IMR-90 (cell line): ENCODE data around the gene TOMM6. TPM values are rescaled to one million over a fixed set of nuclear protein-coding genes. Genes with fewer than 3 reads are reported as not detected.
A peak's percentile ranks its signal among the peaks of the same experiment; 100 is the strongest.

Source experiments
- ATAC-seq: fragments of 200-7000 bp; cut with Tn5 transposase; 2 replicates; pipeline ENCODE4 v1.9.1; 2020; ENCODE audit warnings: low read depth, mild to moderate bottlenecking, moderate library complexity
- BruUV-seq: library from RNA; stranded (reverse); fragments of 400-500 nt; replicated peaks from 2 replicates; lab custom pipeline; 2021; lab: Mats Ljungman, UMichigan
- CTCF ChIA-PET: fragments of 300-600 bp; formaldehyde crosslinking; extraction: SDS; loops from one replicate; lab custom pipeline; 2021; ENCODE audit warnings: antibody characterized with exemption; lab: Yijun Ruan, JAX
- POLR2A ChIA-PET: fragments of 300-600 bp; sonication (Branson Sonifier 250); formaldehyde crosslinking; loops from one replicate; lab custom pipeline; 2022; ENCODE audit warnings: antibody characterized with exemption; ENCODE audit not compliant: unreplicated experiment; lab: Charles Lee
- DNase-seq: peaks from one replicate; pipeline ENCODE4 v3.0.0; 2013
- H2AFZ ChIP-seq: replicated peaks from 2 replicates; pipeline ENCODE3; 2013; ENCODE audit warnings: low read length, mild to moderate bottlenecking; ENCODE audit not compliant: poor library complexity
- H2AK5ac ChIP-seq: 2 replicates; pipeline ENCODE4 v1.6.1; 2013; ENCODE audit warnings: low read depth, low read length, inconsistent platforms
- H2AK9ac ChIP-seq: replicated peaks from 2 replicates; pipeline ENCODE3; 2013; ENCODE audit warnings: mild to moderate bottlenecking, low read depth, low read length, moderate library complexity; ENCODE audit not compliant: poor library complexity
- H2BK120ac ChIP-seq: 2 replicates; pipeline ENCODE4 v1.6.1; 2013; ENCODE audit warnings: low read depth, low read length, inconsistent platforms
- H2BK15ac ChIP-seq: 3 replicates; pipeline ENCODE4 v1.6.1; 2013; ENCODE audit warnings: low read depth, low read length, inconsistent platforms
- H2BK20ac ChIP-seq: 2 replicates; pipeline ENCODE4 v1.6.1; 2013; ENCODE audit warnings: low read depth, mild to moderate bottlenecking, inconsistent platforms, low read length, moderate library complexity
- H2BK5ac ChIP-seq: 2 replicates; pipeline ENCODE4 v1.6.1; 2013; ENCODE audit warnings: mild to moderate bottlenecking, low read depth, low read length, inconsistent platforms; ENCODE audit not compliant: poor library complexity, severe bottlenecking
- H3K14ac ChIP-seq: replicated peaks from 2 replicates; pipeline ENCODE4 v1.6.1; 2013; ENCODE audit warnings: low read depth, low read length, inconsistent platforms
- H3K18ac ChIP-seq: 2 replicates; pipeline ENCODE4 v1.6.1; 2013; ENCODE audit warnings: low read depth, low read length, control low read depth
- H3K23ac ChIP-seq: 2 replicates; pipeline ENCODE4 v1.6.1; 2013; ENCODE audit warnings: low read depth, low read length, inconsistent platforms
- H3K27ac ChIP-seq: 2 replicates; pipeline ENCODE4 v1.5.1; 2013; ENCODE audit warnings: mild to moderate bottlenecking, control low read depth, low read length; ENCODE audit not compliant: insufficient read depth
- H3K27me3 ChIP-seq: 2 replicates; pipeline ENCODE4 v1.6.1; 2013; ENCODE audit warnings: low read length; ENCODE audit not compliant: control insufficient read depth, insufficient read depth
- H3K36me3 ChIP-seq: 2 replicates; pipeline ENCODE4 v1.6.1; 2013; ENCODE audit warnings: low read length, mixed read lengths; ENCODE audit not compliant: control insufficient read depth, insufficient read depth
- H3K4ac ChIP-seq: 2 replicates; pipeline ENCODE4 v1.6.1; 2013; ENCODE audit warnings: low read depth, low read length, inconsistent platforms
- H3K4me1 ChIP-seq: 2 replicates; pipeline ENCODE4 v1.6.1; 2013; ENCODE audit warnings: low read length, mixed read lengths; ENCODE audit not compliant: control insufficient read depth, insufficient read depth
- H3K4me2 ChIP-seq: 2 replicates; pipeline ENCODE4 v1.6.1; 2013; ENCODE audit warnings: low read depth, mild to moderate bottlenecking, control low read depth, low read length, moderate library complexity
- H3K4me3 ChIP-seq: 2 replicates; pipeline ENCODE4 v1.5.1; 2013; ENCODE audit warnings: low read depth, mild to moderate bottlenecking, control low read depth, low read length, moderate library complexity; ENCODE audit not compliant: insufficient read depth
- H3K56ac ChIP-seq: 2 replicates; pipeline ENCODE4 v1.6.1; 2013; ENCODE audit warnings: low read length, inconsistent platforms; ENCODE audit not compliant: insufficient read depth; ENCODE audit errors: extremely low read depth
- H3K79me1 ChIP-seq, 2 experiments: 2 replicates each; pipeline ENCODE4 v1.6.1; 2013; ENCODE audit warnings: low read length in 2 of 2, inconsistent platforms in 1 of 2, low read depth in 1 of 2
- H3K9ac ChIP-seq: 2 replicates; pipeline ENCODE4 v1.6.1; 2013; ENCODE audit warnings: low read depth, low read length, control low read depth
- H3K9me1 ChIP-seq: 2 replicates; pipeline ENCODE4 v1.6.1; 2013; ENCODE audit warnings: low read length, inconsistent platforms; ENCODE audit not compliant: insufficient read depth
- H3K9me3 ChIP-seq: 2 replicates; pipeline ENCODE4 v1.6.1; 2013; ENCODE audit warnings: low read length; ENCODE audit not compliant: control insufficient read depth, insufficient read depth
- H4K20me1 ChIP-seq: 2 replicates; pipeline ENCODE4 v1.6.1; 2013; ENCODE audit warnings: low read length, inconsistent platforms; ENCODE audit not compliant: insufficient read depth
- H4K5ac ChIP-seq: 2 replicates; pipeline ENCODE4 v1.6.1; 2013; ENCODE audit warnings: mild to moderate bottlenecking, low read depth, low read length, control low read depth
- H4K8ac ChIP-seq, 2 experiments: 2 replicates each; pipeline ENCODE4 v1.6.1; 2013; ENCODE audit warnings: low read depth in 2 of 2, low read length in 2 of 2, control low read depth in 1 of 2, inconsistent platforms in 1 of 2
- H4K91ac ChIP-seq: 2 replicates; pipeline ENCODE4 v1.6.1; 2013; ENCODE audit warnings: low read depth, low read length, inconsistent platforms; ENCODE audit not compliant: insufficient read depth
- CEBPB ChIP-seq: IDR thresholded peaks from 2 replicates; pipeline ENCODE4 v1.6.1; 2012; ENCODE audit warnings: low read depth, low read length, improper control_type of control experiment
- CHD1 ChIP-seq: IDR thresholded peaks from 2 replicates; pipeline ENCODE4 v1.6.1; 2012; ENCODE audit warnings: low read depth, low read length, improper control_type of control experiment
- FOS ChIP-seq: fragments of 150-350 bp; IDR thresholded peaks from 2 replicates; pipeline ENCODE4 v1.6.1; 2016; ENCODE audit warnings: low read depth, low read length
- WGBS, 2 experiments: methylation state at CpG; one replicate each; pipeline versions ENCODE4 v1.1.5 to v1.1.7; 2013; ENCODE audit warnings: missing lambda C conversion rate in 2 of 2; ENCODE audit not compliant: insufficient read length in 1 of 2; ENCODE audit errors: extremely low coverage in 2 of 2; 5-methylcytosine and 5-hydroxymethylcytosine counted together
- dilution Hi-C: fragments of 300-500 bp; cut with HindIII; formaldehyde crosslinking; loops from one replicate; pipeline ENCODE4 v1.14.3; 2018; ENCODE audit warnings: low sequenced_read_pairs; ENCODE audit not compliant: unreplicated experiment
- in situ Hi-C: fragments of 300-500 bp; cut with MboI; formaldehyde crosslinking; loops from 3 replicates; pipeline ENCODE4 v1.14.3; 2019; ENCODE audit warnings: low sequenced_read_pairs, inconsistent platforms, mixed read lengths
- intact Hi-C: fragments of 100-400 bp; cut with micrococcal nuclease; formaldehyde crosslinking; loops from 2 replicates; pipeline ENCODE4 v1.10.0; 2022
- polyA plus RNA-seq, 3 experiments: library from polyadenylated mRNA; depleted of rRNA; stranded (reverse); fragments of >200 nt; gene quantifications; 2 replicates each; pipeline ENCODE4 v1.2.3, GENCODE V29; 2012; ENCODE audit warnings: low replicate concordance in 1 of 3
- total RNA-seq: library from RNA; depleted of rRNA; stranded (reverse); fragments of >200 nt; gene quantifications from 2 replicates; pipeline ENCODE4 v1.2.3, GENCODE V29; 2012
- TF ChIP-seq, protein P1 (sequence below): conservative IDR thresholded peaks from 2 replicates; pipeline ENCODE4 v1.5.1; 2012; ENCODE audit warnings: mild to moderate bottlenecking, low read depth, low read length, improper control_type of control experiment

The TOMM6 gene
- total and polyA plus RNA-seq, 2 of the 4 experiments (the other 2 are of a cell fraction), result 128 to 227 TPM

DNA sequence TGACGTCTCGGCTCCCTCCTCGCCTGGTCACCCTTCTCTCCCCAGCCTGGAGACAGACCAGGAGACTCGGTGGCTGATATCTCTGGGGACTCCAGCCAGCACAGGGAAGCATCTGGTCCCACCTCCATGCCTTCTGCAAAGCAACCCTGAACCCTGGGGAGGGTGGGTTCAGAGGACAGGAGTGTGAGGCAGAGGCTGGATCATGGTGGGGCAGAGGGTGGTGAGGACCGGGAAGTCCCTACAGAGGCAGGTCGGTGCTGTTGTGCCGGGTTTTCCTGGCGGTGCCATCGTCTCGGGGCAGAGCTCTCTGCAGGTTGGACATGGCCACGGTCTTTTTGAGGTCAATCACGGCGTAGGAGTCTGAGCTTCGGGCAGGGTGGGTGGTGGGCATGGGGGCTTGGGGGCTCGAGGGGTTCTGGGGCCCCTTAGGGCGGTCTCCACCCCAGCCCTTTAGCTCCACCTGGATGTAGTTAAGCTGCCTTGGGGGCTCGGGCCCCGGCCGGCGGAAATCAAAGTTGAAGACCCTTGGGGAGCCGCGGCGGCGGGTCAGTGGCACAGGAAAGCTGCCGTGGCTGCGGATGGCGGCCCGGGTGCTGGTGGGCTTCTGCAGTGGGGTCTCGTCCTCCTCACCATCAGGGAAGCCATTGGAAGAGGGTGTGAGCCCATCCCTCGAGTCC, 17.0 kb upstream of the TOMM6 start:
- 100% methylated on average over 3 of the region's 30 CpGs; no CpG with 5 or more reads in 1 of the 2 experiments for WGBS, 2 experiments

More for the DNA sequence above, 17.0 kb upstream of the TOMM6 start:
- Histone ChIP-seq H2BK5ac (no peak overlapping the region), H4K5ac (no peak overlapping the region), H2AFZ (no peak overlapping the region), H2AK9ac (peak overlapping the region; percentile 67), H3K27me3 (no peaks in the 10 kb centered on the region), H2BK120ac (no peak overlapping the region), H3K27ac (no peak overlapping the region), H3K14ac (no peak overlapping the region), H3K4me1 (peaks cover 5% of the 10 kb centered on the region; the same call in 1 of the 2 replicates), H2AK5ac (no peak overlapping the region), H3K18ac (no peak overlapping the region), H3K23ac (no peak overlapping the region), H3K9ac (no peak overlapping the region), H3K9me3 (no peaks in the 10 kb centered on the region), H4K91ac (no peak overlapping the region), H3K4me3 (no peak overlapping the region), H3K9me1 (no peaks in the 10 kb centered on the region), H3K79me1 (no peaks in the 10 kb centered on the region), H4K8ac (no peak overlapping the region), H3K4ac (no peak overlapping the region), H3K56ac (no peak overlapping the region), H4K20me1 (no peaks in the 10 kb centered on the region), H2BK20ac (no peak overlapping the region), H3K4me2 (no peak overlapping the region), H2BK15ac (no peak overlapping the region), H3K36me3 (peaks cover 37% of the 10 kb centered on the region)
- intact Hi-C loops, result no loop called here
- CTCF ChIA-PET, result no interaction called here
- POLR2A ChIA-PET, result no interaction called here
- DNase-seq, result no peak
- in situ Hi-C loops, result no loop called here
- ATAC-seq, result no peak
- dilution Hi-C loops, result no loop called here
- TF ChIP-seq FOS (no peak), CEBPB (no peak), CHD1 (no peak)
- TF ChIP-seq, protein P1, sequence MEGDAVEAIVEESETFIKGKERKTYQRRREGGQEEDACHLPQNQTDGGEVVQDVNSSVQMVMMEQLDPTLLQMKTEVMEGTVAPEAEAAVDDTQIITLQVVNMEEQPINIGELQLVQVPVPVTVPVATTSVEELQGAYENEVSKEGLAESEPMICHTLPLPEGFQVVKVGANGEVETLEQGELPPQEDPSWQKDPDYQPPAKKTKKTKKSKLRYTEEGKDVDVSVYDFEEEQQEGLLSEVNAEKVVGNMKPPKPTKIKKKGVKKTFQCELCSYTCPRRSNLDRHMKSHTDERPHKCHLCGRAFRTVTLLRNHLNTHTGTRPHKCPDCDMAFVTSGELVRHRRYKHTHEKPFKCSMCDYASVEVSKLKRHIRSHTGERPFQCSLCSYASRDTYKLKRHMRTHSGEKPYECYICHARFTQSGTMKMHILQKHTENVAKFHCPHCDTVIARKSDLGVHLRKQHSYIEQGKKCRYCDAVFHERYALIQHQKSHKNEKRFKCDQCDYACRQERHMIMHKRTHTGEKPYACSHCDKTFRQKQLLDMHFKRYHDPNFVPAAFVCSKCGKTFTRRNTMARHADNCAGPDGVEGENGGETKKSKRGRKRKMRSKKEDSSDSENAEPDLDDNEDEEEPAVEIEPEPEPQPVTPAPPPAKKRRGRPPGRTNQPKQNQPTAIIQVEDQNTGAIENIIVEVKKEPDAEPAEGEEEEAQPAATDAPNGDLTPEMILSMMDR, result no peak
- BruUV-seq, result no TSS peak
